Mammary epithelial cell (primary cell): ENCODE data around the gene XYLT1.

Experiments used
- EZH2 ChIP-seq: IDR thresholded peaks from 2 replicates; pipeline ENCODE4 v1.6.1; 2012; ENCODE audit warnings: low read length, inconsistent platforms, borderline replicate concordance
- TF ChIP-seq, protein P1 (sequence below), 2 donors: IDR thresholded peaks in 1 of 2; conservative IDR thresholded peaks in 1 of 2; 2 replicates each; pipeline ENCODE4 v1.5.1; 2011 to 2012; ENCODE audit warnings: inconsistent platforms in 2 of 2, low read length in 2 of 2, mild to moderate bottlenecking in 2 of 2, control low read depth in 1 of 2, low read depth in 1 of 2; ENCODE audit not compliant: insufficient read depth in 1 of 2; ENCODE audit errors: extremely low read depth in 1 of 2

DNA sequence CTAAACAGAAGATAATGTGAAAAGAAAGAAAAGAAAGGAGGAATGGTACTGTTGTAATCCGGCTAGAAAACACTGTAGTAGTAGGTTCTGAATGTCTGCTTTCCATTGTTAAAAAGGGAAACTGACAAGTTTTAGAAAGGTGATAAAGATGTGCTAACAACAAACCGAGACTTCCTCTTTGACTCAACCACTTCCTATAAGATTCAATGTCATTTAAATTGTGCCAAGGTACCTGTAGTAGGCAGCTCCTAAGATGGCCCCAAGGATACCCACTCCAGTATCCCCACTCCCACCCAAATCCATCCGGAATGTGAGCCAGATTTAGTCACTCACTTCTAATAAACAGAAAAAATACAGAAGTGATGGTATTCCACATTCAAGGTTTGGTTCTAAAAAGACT, 31.2 kb downstream of the XYLT1 start:
- TF ChIP-seq, protein P1, sequence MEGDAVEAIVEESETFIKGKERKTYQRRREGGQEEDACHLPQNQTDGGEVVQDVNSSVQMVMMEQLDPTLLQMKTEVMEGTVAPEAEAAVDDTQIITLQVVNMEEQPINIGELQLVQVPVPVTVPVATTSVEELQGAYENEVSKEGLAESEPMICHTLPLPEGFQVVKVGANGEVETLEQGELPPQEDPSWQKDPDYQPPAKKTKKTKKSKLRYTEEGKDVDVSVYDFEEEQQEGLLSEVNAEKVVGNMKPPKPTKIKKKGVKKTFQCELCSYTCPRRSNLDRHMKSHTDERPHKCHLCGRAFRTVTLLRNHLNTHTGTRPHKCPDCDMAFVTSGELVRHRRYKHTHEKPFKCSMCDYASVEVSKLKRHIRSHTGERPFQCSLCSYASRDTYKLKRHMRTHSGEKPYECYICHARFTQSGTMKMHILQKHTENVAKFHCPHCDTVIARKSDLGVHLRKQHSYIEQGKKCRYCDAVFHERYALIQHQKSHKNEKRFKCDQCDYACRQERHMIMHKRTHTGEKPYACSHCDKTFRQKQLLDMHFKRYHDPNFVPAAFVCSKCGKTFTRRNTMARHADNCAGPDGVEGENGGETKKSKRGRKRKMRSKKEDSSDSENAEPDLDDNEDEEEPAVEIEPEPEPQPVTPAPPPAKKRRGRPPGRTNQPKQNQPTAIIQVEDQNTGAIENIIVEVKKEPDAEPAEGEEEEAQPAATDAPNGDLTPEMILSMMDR (conservative IDR thresholded peaks at IDR 0.05 in 1 of 2, IDR thresholded peaks at IDR 0.05 in 1 of 2; ENCODE audit: extremely low read depth in 1 of 2, insufficient read depth in 1 of 2, low read depth in 1 of 2, low read length in 2 of 2) = no peak
- no peak for TF ChIP-seq EZH2
